GM19328 (cell line): Measurements from ENCODE around the gene MAGI3.

ENCODE experiments used
- ATAC-seq: cut with Tn5 transposase; IDR thresholded peaks from one replicate; pipeline ENCODE4 v1.9.1; 2021; ENCODE audit warnings: mild to moderate bottlenecking, moderate library complexity; ENCODE audit not compliant: unreplicated experiment

MAGI3 gene

DNA sequence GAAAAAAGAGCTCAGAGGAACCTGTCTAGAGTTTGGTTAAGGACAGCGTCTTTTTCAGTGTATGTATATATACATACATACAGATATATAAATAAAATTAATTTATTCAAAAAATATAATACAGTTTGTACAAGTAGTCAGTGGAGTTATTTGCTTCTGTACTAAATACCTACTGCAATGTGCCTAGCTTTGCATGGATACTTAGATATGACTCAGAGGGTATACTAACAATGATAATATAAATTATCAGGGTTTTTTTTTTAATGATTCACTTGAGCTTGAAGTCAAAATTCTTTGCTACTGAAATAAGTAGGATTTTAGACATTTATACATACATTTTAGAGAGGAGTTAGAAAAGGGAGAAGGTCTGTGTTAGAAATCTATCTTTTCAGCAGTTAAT lies 251.1 kb downstream of the MAGI3 start:
- ATAC-seq: no peak

- no peak for ATAC-seq
Observed at GRCh38 chr1:113647164-113647563, 256.8 kb downstream of the MAGI3 start.

DNA sequence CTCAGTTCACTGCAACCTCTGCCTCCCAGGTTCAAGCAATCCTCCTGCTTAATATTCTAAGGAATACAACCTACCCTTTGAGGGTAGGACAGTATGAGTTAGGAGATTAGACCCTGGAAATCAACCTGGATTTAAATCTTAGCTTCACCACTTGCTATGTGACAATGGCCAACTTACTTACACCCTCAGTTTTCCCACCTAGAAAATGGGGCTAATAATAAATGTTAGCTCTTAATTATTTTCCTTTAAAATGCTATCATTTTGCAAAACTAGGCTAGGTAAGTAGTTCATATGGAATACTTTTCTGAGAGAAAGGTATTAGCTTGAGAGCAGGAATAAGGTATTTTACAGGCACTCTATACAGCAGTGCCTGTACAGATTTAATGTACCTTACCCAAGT lies 258.2 kb downstream of the MAGI3 start:
- no peak for ATAC-seq

- no peak for ATAC-seq
Observed at GRCh38 chr1:113652771-113653170, 262.5 kb downstream of the MAGI3 start.

DNA sequence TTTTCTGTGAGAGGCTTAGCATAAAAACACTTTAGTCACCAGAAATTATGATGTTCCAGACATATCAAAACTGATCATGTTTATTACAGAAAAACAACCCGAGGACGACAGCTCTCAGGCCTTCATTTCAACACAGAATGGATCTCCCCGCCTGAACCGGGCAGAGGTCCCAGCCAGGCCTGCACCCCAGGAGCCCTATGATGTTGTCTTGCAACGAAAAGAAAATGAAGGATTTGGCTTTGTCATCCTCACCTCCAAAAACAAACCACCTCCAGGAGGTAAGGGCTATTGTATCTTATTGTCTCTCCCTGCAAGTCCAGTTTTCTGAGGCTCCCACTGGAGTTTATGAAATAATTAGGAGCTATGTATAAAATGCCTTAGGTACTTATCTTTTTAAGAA lies 263.4 kb downstream of the MAGI3 start:
- no peak for ATAC-seq

DNA sequence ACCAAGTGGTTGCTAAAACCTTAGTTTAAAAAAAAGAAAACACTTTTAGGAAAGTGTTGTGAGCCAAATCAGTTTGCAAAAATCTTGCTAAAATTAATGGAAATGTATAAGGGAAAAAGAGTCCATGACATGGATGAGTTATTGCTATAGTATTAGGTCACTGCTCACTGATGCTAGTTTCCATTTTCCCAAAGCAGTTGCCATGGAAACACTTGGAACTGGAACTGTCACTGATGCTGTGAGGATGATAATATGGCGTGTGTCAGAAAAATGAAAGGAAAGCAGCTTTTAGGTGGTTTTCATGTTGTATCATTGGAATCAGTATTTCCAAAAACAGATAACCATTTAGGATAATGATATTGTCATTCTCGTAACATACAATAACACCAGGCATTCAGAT lies 264.6 kb downstream of the MAGI3 start:
- no peak for ATAC-seq

DNA sequence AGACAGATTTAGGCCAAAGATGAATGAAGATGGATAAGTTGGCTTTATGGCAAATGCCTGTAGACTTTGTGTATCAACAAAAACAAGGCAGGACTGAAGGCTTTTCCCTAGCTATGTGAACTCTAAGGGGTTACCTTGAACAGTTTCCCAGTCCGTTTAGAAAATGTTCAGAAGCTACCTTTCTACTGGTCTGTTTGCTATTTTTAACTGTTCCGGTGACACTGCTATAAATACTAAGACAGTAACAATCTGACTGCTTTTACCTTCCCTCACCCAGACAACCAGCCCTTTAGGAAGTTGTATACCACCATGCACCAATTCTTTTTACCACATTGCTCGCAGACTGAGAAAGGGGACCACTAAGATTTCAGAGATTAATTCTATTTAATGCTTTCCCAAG lies 266.8 kb downstream of the MAGI3 start:
- no peak for ATAC-seq

DNA sequence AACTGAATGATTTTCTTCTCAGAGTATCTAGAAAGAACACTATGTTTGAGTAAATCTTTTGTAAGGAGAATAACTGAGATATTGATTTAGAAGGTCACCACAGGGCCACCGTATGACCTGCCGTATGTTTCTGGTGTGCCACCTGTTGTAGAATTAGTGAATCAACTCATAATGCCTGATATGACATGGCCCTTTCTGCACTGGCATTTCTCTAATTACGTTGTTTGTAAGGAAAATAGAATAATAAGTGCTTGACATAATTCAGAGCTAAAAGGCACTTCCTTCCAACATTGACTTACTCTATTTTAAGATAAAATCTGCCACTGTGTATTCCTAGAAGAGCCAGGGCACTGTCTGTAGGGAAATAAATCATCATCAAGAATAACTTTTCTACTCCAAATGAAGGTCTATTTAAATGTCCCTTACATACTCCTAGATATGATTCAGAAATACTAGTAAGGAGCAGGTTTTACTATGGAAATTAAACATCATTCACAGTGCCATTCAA lies 267.3 kb downstream of the MAGI3 start:
- ATAC-seq: no peak

GRCh38 chr1:113659035-113659434 lies 268.7 kb downstream of the MAGI3 start:
- ATAC-seq: no peak

GRCh38 chr1:113659556-113659955 lies 269.2 kb downstream of the MAGI3 start:
- no peak for ATAC-seq

GRCh38 chr1:113660088-113660487 lies 269.8 kb downstream of the MAGI3 start:
- ATAC-seq: no peak

- no peak for ATAC-seq
Observed at GRCh38 chr1:113662101-113662500, 271.8 kb downstream of the MAGI3 start.

DNA sequence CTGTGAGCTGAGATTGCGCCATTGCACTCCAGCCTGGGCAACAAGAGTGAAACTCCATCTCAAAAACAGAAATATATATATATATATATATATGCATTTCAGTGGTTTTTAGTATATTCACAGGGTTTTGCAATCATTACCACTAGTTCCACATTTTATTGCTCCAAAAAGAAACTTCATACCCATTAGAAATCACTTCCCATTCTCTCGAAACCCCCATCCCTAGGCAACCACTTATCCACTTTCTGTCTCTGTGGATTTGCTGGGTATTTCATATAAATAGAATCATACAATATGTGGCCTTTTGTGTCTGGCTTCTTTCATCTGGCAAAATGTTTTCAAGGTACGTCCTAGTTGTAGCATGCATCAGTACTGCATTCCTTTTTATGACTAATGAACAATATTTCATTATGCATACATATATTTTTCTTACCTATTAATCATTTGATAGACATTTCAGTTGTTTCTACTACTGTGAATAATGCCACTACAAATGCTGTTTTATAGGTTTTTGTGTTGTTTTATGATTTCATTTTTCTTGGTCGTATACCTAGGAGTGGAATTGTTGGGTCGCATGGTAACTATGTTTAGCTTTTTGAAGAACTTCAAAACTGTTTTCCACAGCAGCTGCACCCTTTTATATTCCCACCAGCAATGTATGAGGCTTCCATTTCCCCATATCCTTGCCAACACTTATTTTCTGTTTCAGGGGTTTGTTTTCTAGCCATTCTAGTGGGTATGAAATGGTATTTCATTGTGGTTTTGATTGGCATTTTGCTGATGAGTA lies 273.0 kb downstream of the MAGI3 start:
- no peak for ATAC-seq

DNA sequence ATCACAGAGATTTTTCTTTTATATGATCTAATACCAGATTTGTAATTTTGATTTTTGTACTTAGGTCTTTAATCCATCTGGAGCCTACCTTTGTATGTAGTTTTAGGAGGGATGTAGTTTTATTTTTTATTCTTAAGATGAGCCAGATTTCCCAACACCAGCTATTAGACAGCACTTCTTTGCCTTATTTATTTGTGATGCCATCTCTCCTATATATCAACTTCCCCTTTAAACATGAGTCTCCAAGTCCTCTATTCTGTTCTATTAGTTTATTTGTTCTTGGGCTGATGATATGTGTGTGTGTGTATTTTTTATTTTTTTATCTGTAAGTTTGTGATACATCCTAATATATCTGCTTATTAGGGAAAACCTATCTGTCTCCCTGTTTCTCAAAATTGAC lies 274.8 kb downstream of the MAGI3 start:
- no peak for ATAC-seq

DNA sequence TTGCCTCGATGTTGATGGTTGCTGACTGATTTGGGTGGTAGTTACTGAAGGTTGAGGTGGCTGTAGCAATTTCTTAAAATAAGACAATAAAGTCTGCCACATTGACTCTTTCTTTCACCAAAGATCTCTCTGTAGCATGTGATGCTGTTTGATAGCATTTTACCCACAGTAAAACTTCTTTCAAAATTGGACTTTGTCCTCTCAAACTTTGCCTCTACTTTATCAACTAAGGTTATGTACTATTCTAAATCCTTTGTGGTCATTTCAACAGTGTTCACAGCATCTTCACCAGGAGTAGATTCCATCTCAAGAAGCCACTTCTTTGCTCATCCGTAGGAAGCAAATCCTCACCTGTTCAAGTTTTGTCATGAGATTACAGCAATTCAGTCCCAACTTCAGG lies 275.8 kb downstream of the MAGI3 start:
- no peak for ATAC-seq

GRCh38 chr1:113669988-113670387 lies 279.7 kb downstream of the MAGI3 start:
- ATAC-seq: no peak

DNA sequence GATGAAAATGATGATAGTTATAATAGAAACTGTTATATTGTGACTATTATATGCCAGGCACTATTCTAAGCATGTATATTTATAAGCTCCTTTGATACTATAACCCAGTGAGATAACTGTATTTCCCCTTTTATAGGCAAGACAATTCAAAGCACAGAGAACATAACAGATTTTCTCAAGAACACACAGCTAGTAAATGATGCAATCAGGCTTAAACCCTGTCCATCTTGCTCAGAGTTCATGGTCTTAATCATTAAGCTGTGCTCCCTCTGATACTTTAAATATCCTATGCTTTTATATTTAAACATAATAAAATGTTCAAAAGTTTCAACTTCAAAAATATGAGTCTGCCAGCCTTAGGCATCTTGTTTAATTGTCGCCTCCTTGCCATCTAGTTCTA lies 280.3 kb downstream of the MAGI3 start:
- ATAC-seq: no peak

DNA sequence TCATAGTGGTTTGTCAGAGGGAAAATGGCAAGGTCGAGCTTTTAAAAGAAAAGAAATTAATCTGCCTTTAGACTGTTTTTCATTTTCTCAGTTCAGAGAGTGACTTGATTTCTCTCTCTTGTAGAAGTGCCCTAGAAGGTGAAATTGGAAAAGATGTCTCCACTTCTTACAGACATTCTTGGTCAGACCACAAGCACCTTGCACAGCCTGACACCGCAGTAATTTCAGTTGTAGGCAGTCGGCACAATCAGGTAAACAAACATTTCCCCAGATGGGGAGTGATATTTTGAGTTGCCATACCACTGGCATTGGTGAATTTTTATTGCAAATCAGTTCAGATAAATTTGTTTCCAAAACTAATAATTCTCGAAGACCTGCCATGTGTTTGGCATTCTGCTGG lies 282.2 kb downstream of the MAGI3 start:
- no peak for ATAC-seq

DNA sequence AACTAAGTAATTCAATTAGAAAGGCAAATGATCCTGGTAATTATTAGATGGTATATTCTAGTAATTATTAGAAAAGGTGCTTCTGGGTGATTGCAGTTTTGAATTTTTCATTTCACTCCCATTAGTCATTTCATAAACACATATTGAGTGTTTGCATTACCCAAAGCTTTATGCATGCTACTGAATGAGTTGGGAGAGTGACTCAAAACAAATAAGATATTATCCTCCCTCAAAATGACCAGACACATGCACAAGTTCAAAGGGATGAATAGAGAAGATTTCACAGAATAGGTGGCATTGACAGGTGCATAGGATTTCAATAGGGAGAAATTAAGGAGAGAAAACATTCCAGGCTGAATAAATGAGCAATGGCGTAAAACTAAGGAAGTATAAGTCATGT lies 284.3 kb downstream of the MAGI3 start:
- no peak for ATAC-seq

- ATAC-seq: no peak
Observed at GRCh38 chr1:113675302-113675701, 285.0 kb downstream of the MAGI3 start.

DNA sequence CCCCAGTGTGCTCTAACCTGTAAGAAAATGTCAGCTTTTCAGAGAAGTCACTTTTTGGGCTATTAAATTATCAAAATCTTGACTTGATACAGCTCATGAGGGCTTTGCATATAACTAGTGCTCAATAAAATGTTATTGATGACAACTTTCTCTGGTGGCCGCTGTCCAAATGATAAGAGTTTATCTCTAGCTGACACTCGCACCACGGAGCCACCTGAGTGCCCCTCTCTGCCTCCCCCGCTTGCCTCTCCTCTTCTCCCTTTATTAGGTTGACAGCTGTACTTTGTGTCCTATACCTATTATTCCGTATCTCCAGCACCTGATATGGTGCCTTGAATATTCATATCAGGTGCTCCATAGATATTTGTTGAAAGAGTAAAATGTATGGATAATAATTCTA lies 286.2 kb downstream of the MAGI3 start:
- no peak for ATAC-seq

DNA sequence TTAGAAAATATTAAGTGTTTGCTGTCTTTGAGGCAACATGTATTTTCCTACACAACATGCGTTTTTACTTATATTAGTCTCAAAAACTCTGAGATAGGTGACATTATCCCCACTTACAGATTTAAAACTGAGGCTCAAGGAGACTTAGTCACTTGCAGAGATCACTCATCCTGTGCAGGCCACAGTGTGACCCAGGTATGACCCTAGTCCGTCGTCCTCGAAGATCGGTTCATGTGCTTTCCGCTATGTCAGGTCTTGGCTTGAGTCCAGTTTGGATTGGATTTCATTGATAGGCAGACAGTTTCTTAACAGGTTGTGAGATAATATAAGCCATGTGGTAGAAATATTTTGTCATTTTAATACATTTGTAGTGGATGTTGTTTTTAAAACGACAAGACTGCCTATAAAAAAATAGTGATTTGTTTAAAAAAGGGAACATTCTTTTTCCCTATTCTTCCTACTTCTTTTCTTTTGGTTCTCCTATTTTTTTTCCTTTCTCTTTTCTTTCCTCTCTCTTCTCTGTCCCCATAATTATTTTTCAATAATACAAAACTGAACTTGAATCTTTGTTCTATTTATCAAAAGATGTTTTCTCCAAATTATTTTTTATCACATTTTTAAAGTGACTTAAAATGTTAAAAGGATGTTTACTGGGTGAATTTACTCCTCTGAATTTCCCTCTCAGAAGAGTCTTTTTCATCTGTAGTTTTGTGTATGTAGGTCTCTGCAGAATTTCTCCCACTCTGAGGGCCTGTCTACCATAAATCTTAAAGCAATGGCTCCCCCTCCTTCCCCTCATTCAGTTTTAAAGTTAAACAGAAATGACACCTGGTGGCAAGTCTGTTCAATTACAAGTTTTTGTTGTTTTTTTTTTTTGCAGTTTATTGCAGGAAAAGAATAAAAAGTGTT lies 287.2 kb downstream of the MAGI3 start:
- ATAC-seq: no peak
